ENCODE data around the gene PTPRO.
A peak's percentile ranks its signal among the peaks of the same experiment; 100 is the strongest.

The PTPRO gene

DNA sequence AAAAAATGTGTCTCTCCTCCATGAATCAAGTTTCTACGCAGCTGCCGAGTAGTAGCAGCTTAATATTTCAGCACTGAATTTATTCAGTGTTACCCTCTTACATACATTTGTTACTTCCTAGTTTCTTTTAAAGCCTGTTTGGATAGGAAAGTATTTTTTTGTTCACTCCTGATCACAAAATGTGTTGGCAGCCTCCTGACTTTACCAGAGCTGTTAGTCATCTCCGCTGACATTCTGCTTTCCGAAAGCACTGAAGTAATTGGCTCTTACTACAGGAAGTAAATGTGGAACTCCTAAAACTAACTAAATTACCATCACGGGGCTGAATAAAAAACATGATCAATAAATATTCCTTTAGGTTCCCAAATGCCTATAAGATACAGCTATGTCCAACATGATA is 241.4 kb downstream of the PTPRO start:
- FAIRE-seq = no peak

DNA sequence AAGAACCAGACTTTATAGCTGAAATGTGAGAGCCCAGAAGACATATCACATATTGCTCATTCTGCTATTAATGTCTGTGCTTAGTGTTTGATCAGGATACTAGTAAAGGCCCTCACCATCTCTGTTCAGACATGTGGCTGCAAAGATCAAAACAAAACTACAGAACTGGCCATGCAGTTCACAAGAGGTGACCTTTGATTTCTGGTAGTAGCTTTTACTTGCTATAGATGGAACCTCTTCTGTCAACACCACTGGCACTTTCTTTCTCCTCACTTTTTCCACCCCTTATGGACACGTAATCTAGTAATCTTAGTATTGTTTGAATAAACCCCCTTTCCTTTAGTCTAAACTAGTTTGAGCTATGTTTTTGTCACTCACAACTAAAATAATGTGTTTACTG is 252.0 kb downstream of the PTPRO start:
- FAIRE-seq = no peak

DNA sequence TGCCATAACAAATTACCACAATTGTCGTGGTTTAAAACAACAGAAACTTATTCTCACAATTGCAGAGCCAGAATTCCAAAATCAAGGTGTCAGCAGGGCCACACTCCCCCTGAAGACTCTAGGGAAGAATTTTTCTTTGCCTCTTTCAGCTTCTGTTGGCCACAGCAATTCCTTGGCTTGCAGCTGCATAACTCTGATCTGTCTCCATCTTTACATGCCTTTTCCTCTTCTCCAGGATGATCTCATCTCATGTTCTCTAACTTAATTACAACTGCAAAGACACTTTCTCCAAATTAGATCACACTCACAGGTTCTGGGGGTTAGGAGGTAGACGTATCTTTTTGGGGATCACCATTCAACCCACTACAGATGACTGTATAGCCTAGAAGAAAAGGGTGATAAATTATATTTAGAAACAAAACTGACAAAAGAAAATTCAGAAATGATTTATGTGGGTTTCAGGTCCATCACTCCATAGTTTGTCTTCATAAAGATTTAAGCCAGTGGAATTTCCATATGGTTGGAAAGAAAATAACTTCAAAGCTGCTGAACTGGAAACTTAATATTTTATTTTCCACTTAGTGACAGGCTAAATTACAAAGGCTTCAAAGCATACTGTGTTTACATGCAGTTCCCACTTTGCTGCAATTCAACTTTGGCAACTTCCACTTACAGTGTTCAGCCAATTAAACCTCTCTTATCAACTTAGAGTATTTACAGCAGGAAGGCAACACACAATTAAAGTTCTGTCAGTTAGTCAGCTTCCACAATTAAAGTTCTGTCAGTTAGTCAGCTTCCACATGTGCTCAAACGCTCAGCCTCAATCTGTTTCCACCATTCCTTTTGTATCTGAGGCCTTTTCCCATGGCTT is 253.6 kb downstream of the PTPRO start:
- no peak for FAIRE-seq

DNA sequence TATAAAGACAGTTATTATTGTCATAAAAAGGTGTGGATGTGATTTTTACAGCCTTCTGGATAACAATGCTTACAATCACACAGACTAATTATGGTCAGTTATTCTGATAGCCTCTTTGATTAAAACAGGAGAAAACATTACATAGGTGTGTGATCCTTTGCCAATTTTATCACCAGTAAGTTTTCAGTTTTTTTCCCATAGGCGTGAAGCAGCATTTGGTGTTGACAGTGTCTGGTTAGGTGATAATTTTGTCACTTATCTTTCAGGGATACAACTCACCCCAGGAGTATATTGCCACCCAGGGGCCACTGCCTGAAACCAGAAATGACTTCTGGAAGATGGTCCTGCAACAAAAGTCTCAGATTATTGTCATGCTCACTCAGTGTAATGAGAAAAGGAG is 258.1 kb downstream of the PTPRO start:
- no peak for FAIRE-seq

DNA sequence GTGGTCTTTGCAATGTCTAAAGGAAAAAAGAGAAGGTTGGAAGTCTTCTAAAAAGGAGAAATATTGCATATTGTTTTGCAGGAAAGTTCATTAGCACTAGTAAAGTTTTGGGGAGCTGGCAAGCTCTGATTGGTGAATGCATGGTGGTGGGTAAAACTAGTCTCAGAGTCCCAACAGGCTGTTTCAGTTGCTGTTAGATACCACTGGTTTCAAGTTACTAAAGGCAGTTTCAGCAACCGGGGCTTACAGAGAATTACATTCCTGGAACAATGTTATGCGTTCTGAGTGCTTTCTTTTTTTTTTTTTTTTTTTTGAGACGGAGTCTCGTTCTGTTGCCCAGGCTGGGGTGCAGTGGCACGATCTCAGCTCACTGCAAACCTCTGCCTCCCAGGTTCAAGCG is 258.7 kb downstream of the PTPRO start:
- no peak for FAIRE-seq

DNA sequence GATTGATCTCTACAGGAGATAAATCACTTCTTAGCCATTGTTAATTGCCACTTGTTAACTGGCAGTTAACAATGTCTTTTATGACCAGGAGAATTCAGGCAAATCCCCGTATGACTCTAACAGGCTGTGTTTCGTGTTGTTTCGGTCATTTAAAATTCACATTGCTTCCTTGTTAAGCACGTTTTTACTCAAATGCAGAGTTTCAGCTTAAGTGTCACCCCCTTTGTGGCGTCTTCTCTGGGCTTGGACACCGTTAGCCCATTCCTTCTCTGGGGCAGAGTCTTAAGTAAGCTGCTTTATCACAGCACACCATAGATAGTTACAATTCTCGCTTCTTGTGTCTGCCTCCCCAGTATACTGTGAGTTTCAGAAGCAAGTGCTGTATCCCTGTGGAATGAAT is 261.5 kb downstream of the PTPRO start:
- FAIRE-seq = no peak

DNA sequence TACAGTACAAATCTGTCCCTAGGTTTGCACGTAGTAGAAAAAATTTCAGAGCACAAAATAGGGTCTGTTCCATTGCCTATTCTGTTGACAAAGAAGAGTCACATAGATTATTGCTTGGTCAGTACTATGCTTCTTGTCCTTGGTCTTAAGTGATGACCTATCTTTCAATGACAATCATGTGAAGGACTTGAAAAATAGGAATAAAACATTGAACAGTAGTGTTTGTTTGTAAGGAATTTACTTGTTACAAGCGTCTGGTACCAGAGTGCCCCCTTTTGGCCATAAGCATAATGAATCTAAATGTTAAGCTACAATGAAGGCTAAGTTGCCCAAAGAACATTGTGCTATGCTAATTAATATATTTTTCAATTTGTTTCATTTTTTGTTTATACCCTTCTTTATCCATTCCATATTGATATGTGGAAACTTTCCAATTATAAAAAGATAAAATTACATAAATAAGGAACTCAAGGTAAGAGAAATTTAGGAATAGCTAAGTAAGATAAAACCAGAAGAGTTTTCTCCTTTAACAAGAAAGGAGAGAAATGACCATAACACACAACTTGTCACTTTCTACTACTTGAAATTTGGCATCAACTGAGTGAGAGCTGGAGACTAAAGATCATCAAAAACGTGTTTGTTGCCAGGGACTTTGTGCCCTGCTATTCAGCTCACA is 262.2 kb downstream of the PTPRO start:
- peak; percentile 73 for FAIRE-seq

DNA sequence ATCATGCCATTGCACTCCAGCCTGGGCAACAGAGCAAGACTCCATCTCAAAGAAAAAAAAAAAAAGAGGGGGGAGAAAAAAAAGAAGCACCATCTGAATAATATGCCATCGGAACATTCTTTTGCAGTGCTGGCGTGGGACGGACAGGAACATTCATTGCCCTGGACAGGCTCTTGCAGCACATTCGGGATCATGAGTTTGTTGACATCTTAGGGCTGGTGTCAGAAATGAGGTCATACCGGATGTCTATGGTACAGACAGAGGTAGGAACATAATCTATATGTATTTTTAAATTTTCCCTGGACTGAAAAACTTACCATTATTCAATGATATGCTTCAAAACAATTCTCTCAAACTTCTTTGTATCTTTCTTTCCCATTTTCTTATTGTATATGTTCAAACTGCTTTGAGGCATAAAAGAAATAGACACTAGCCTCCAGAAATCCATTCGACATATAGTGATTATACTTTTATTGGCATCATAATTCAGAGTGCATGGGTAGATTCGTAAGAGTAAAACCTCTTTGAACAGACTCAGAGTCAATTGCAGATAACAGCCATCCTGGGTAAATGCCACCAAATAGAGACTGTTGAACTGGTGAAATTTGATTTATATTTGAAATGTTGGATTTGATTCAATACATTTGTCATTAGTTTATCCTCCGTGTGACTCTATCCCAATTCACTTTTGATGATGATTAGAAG is 267.2 kb downstream of the PTPRO start:
- FAIRE-seq = no peak

DNA sequence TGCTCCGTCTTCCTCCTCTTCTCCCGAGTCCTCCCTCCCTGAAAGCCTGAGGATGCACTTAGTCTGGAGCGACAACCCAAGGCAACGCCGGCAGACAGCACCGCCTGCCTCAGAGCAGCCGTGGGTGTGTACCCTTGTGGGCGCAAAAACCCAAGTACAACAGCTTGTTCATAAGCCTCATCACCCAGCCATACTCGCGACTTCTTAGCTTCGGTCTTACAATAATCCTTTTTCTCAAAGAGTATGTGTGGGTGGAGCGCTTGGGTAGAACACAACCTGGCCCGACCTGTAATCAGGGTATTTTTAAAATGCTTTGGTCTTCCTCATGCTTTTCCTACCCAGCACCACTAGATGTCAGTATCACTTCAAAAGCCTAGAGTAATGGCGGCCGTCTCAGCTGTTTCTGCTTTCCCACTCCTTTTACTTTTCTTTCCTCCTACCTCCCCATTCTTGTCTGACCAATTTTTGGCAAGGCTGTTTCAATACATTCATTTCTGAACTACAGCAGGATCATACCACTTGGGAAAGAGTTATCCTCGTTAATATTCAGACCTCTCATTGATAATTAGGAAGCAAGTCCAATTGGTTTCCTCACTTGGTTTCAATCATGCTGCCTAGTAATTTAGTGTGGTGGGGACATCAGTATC is 268.0 kb downstream of the PTPRO start:
- FAIRE-seq = no peak

DNA sequence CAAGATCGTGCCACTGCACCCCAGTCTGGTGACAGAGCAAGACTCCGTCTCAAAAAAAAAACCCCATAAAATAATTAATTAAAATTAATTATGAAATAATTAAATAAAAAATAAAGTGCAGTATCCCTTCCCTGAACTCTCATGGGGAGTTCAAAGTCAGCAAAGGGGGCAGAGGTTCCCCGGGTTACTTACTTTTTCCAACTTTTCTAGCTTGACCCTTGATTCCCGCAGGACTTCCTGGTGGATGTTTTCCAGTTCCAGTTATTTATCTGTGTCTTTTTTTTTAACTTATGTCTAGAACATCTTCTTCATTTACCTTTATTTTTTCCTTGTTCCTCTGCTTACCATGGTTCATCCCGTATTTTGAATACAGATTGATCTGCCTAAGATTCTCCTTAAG is 269.5 kb downstream of the PTPRO start:
- FAIRE-seq = no peak

DNA sequence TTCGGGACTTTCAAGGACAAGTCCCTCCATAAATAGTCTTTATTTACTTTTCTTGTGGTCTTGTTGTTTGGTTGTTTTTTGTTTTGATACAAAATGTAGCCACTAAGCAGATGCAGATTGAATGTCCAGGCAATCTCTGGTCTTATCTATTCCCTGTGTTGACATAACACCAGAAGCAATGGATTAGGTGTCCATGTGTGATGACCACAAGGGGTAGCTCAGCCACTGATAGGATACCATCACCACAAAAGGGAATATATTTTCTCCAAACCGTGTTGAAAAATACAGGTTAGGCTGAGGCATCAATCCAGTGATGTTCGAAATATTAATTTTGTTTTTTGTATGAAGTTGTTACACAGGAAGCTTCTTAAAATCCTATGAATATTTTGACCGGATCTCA is 270.6 kb downstream of the PTPRO start:
- FAIRE-seq = no peak

DNA sequence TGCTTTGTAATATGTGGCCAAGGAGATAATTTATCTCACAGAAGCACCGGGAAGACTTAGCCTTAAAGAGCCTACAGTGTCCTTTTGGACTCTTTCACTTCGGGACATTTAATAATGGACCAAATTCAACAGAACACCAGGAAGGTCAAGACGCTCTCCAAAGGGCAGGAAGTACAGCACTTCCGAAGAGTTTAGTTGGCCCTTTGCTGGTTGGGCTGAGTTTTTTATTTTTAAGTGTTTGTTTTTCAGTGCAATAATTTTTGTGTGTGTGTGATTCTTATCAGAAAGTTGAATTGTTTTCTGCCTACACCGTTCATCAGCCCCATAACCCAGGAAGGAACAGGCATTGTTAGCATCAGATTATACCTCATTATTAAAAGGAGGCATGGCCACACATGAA is 273.9 kb downstream of the PTPRO start:
- no peak for FAIRE-seq

DNA sequence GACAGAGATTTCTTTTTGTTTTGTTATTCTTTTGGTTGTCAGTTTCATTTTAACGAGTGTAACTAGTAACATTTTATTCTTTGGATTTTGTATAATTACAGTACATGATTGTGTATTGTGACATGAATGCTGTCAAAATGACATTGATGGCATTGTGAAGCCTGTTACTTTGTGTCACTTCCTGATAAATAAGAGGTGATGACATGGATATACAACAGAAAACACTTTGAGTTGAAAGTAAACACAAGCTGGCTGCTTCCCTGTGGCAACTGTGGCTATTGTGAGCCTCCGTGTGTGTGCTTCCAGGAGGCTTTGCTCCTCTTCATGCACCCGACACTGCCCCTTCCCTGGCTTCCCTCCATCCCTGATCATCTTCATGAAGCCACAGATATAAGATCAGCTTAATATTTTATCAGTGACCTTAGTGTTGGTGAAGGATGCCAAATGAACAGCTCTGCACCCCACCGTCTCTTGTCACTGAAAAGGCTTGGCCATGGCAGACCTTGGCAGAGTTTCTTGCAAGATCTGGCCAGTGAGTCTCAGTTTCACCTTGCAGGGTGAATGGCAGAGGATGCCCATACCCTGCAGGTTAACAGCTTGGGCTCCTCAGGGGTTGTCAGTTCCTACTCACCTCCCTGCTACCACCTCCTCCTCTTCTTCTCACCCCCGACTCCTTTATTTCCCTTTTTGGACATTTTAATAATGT is 275.0 kb downstream of the PTPRO start:
- FAIRE-seq = no peak

DNA sequence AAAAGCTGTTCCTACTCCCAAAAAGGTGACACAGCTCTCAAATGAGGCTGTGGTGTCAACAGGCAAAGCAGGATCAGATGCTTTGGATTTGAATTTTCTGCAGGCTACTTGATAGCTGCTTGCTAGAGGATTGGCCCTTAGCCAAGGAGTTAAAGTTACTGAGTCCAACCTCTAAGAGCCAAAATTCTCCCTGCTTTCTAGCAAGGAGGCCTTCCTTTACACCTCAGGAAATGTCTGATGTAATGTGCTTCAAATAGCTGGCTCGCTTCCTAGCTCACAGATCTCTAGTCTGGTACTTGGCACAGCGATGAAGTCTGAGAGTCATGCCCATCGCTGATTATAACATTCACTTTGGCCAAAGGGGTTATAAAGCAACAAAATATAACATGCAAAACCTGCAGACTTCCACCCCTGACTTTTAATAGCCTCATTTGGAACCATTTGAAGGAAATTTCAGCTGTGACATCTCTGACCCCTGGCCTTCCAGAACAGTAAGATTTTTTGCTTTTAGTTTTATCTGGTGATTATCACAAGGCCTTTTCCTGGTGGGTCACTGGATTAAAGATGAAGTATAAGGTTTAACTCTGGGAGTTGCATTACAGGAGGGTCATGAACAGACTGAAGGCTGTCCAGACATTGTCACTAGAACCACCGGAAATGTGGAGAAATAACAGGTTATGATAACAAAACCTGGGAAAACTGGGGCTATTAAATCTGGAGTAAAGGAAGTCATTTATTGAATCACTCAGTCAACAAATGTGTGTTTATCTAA is 277.1 kb downstream of the PTPRO start:
- no peak for FAIRE-seq

DNA sequence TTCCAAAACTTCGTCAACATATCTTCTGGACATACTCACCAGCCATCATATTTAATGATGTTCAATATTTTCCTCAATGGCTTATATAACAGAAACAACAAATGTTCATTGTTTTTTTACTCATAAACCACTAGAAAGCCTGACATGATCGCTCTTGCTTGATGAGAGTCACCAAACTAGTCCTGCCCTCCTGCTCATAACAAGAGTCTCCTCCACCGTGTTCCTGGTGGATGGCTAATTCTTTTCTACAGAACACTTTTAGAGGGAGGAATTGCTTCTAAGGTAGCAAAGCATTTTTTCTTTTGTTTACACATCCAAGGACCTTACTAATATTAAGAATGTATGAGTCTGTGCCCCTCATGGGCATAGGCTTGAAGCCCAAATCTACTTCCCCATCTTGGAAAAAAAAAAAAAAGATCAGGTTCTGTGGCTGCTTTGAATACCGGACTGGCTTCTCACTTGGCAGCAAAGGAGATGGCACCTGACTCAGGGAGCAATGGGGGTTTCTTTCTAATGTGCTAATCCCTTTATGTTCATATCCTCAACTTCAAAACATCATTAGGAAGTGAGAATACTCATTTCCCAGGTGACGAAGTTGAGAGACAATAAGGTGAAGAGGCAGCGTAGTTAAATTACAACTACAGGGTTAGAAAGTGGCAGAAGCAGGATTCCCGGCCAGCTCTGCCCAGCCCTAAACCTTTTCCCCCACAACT is 278.1 kb downstream of the PTPRO start:
- no peak for FAIRE-seq

DNA sequence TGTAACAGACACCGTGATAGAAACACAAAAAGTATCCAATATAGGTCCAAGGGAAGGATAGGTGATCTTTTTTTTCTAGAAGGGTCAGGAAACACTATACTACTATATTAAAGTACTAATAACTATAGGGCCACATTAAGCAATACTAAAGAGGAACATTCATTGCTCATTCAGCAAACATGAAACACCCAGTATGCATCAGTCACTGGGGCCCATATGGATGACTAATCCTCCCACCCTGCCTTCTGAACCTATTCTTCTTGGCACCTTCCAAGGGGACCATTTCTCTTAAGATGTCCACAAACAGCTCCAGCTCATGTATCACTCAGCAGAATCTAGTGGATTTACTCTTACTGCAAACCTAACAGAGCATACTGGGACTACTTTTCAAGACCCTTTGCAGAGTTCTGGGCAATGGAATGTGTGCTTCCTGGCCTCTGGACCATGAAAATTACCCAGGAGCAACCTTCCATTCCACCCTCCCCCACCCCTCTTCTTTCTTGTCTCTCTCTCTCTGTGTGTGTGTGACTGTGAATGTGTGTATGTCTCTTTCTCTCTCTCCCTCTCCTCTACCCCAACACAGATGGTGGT is 279.0 kb downstream of the PTPRO start:
- FAIRE-seq = no peak

DNA sequence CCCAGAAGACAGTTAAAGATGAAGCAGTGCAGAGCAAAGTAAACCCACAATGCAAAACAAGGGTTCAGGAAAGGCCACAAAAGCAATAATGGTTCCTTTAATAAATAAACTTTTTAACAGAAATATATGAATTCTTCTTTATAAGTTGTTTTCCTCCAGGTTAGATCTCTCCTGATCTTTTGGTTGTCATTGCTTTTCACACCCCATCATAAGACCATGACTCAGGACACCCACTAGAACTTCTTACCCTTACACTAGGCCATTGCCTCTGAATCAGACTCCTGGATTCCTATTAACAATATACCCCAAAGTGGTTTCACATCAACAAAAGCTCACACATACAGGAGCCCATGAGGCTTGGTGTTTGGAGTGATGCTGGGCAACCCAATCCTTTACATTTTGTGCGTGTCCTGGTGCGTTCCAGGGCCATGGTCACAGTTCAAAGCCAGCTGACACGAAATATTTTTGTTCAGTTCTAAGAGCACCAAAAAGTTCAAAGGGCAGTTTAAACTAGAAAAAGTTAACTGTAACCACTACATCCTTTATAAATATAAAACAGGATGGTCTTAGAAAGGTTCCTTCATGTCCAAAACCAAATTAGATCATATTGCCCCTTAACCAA is 279.9 kb downstream of the PTPRO start:
- no peak for FAIRE-seq

DNA sequence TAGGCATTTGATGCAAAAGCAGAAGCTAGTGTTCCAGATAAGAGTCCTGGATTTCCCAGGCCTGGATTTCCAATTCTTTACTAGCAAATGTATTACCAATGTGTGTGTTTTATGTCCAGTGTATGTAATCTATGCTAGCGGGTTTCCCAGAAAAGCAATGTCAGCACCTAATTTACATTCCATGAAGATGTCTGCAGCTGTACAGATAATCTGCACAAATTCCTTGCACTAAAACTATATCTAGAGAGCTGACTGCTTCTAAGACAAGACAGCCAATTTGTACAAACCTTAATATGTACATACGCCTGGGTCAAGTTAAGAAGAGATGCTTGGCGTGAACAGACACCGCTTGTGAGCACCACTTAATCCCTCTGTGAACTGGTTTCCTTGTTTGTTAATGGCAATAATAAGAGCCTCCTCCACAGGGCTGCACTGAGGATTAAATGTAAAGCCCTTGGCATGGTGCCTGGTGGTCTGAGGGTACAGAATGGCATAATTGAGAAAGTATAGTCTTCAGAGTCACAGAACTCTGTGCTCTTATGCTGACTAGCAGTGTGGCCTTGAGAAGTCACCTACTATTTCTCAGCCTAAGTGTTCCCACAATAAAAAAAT is 281.3 kb downstream of the PTPRO start:
- FAIRE-seq = no peak

DNA sequence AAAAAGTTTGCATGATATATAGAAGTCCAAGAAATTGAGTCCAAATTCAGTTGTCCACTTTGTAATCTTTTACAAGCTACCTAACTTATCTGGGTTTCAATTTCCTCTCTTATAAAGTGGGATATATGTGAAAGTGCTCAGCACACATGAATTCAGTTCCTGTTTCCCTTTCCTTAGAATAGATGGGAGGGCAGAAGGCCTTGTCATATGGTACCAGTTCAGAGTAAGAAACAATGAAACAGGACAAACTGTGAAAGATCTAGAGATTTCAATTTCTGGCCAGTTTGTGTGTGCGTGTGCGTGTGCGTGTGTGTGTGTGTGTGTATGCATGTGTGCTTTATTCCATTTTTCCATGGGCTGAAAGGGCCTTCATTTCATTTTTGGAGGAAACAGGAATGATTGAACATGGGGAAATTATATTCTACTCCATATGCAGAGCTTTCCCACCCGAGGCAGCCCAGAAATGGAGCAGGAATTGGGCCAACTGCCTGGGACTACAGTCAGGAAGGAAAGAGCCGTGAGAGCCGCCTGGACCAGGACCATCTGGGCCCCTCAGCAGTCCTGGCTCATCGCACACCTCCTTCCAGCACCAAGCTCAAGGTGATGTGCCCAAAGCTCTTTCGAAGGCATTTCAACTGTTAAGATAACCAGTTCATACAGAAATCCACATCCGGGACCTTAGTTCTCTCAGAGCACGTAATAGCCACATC is 283.7 kb downstream of the PTPRO start:
- no peak for FAIRE-seq
